ENCODE data around the gene PFKL. TPM values are rescaled to one million over a fixed set of nuclear protein-coding genes. Genes with fewer than 3 reads are reported as not detected.

The PFKL gene
- total RNA-seq, 5 donors from 2014 or later (not counting 1 experiment from before 2014, with no cell fraction given): 125 to 200 (median 162) TPM

GRCh38 chr21:44320847-44321246 lies 21.0 kb downstream of the PFKL start:
- peaks cover 14 to 59% of the 10 kb centered on the region in 2 donors for H3K36me3 ChIP-seq (ENCODE audit: control insufficient read depth in 2 of 2, extremely low read depth in 1 of 2, insufficient read depth in 1 of 2, low read length in 1 of 2)
- no peak for ATAC-seq (replicated peaks in 1 of 4)
- POLR2A ChIA-PET: no interaction called here

GRCh38 chr21:44321846-44322450 lies 22.1 kb downstream of the PFKL start:
- ChIA-PET POLR2A (no interaction called here), CTCF (no interaction called here)
- Histone ChIP-seq H3K36me3 (ENCODE audit: control insufficient read depth in 2 of 2, extremely low read depth in 1 of 2, insufficient read depth in 1 of 2, low read length in 1 of 2) (peaks cover 18 to 51% of the 10 kb centered on the region in 2 donors), H3K27me3 (replicated peaks in 1 of 2; ENCODE audit: control insufficient read depth in 2 of 2, extremely low read depth in 1 of 2, insufficient read depth in 2 of 2, low read length in 1 of 2) (no peaks in the 10 kb centered on the region), H3K9me3 (no peaks in the 10 kb centered on the region), H3K27ac (ENCODE audit: low read length) (no peak overlapping the region), H3K4me1 (ENCODE audit: control insufficient read depth in 1 of 2, extremely low read depth in 1 of 2, insufficient read depth in 2 of 2, low read length in 2 of 2) (no peaks in the 10 kb centered on the region), H3K4me3 (ENCODE audit: control insufficient read depth in 1 of 2, extremely low read depth in 1 of 2, low read length in 1 of 2) (no peak overlapping the region)
- H3K4me1 Mint-ChIP-seq: no peaks in the 10 kb centered on the region
- H3K9me3 Mint-ChIP-seq: no peaks in the 10 kb centered on the region
- WGBS (ENCODE audit: insufficient coverage): 96% methylated on average over 23 of the region's 23 CpGs
- no peak overlapping the region for H3K4me3 Mint-ChIP-seq
- no peaks in the 10 kb centered on the region for H3K27me3 Mint-ChIP-seq
- DNase-seq (no peak), ATAC-seq (replicated peaks in 1 of 4) (no peak)
- no peak overlapping the region for H3K27ac Mint-ChIP-seq
- H3K36me3 Mint-ChIP-seq: peaks cover 6% of the 10 kb centered on the region

More at GRCh38 chr21:44320847-44321246, 21.0 kb downstream of the PFKL start:
- no peaks in the 10 kb centered on the region for H3K27me3 ChIP-seq (replicated peaks in 1 of 2; ENCODE audit: control insufficient read depth in 2 of 2, extremely low read depth in 1 of 2, insufficient read depth in 2 of 2, low read length in 1 of 2)
- Mint-ChIP-seq H3K9me3 (no peaks in the 10 kb centered on the region), H3K4me3 (no peak overlapping the region), H3K4me1 (no peaks in the 10 kb centered on the region), H3K36me3 (peaks cover 6% of the 10 kb centered on the region), H3K27ac (no peak overlapping the region), H3K27me3 (no peaks in the 10 kb centered on the region)
- CTCF ChIA-PET: no interaction called here
- WGBS (ENCODE audit: insufficient coverage): 95% methylated on average over 8 of the region's 13 CpGs
- H3K4me1 ChIP-seq (ENCODE audit: control insufficient read depth in 1 of 2, extremely low read depth in 1 of 2, insufficient read depth in 2 of 2, low read length in 2 of 2): no peaks in the 10 kb centered on the region
- no peak overlapping the region for H3K27ac ChIP-seq (ENCODE audit: low read length)
- DNase-seq: no peak
- H3K9me3 ChIP-seq: no peaks in the 10 kb centered on the region
- H3K4me3 ChIP-seq (ENCODE audit: control insufficient read depth in 1 of 2, extremely low read depth in 1 of 2, low read length in 1 of 2): no peak overlapping the region

GRCh38 chr21:44322621-44323325 lies 22.9 kb downstream of the PFKL start:
- ChIA-PET CTCF (no interaction called here), POLR2A (no interaction called here)
- Mint-ChIP-seq H3K4me1 (no peaks in the 10 kb centered on the region), H3K9me3 (no peaks in the 10 kb centered on the region), H3K4me3 (no peak overlapping the region), H3K27me3 (no peaks in the 10 kb centered on the region), H3K36me3 (peaks cover 6% of the 10 kb centered on the region), H3K27ac (no peak overlapping the region)
- 95% methylated on average over 38 of the region's 38 CpGs for WGBS (ENCODE audit: insufficient coverage)
- Histone ChIP-seq H3K27ac (ENCODE audit: low read length) (no peak overlapping the region), H3K4me1 (ENCODE audit: control insufficient read depth in 1 of 2, extremely low read depth in 1 of 2, insufficient read depth in 2 of 2, low read length in 2 of 2) (peaks cover 0 to 2% of the 10 kb centered on the region in 2 experiments), H3K27me3 (replicated peaks in 1 of 2; ENCODE audit: control insufficient read depth in 2 of 2, extremely low read depth in 1 of 2, insufficient read depth in 2 of 2, low read length in 1 of 2) (no peaks in the 10 kb centered on the region), H3K9me3 (no peaks in the 10 kb centered on the region), H3K4me3 (ENCODE audit: control insufficient read depth in 1 of 2, extremely low read depth in 1 of 2, low read length in 1 of 2) (no peak overlapping the region), H3K36me3 (ENCODE audit: control insufficient read depth in 2 of 2, extremely low read depth in 1 of 2, insufficient read depth in 1 of 2, low read length in 1 of 2) (peaks cover 16 to 50% of the 10 kb centered on the region in 2 donors)
- ATAC-seq (replicated peaks in 1 of 4): no peak
- no peak for DNase-seq

GRCh38 chr21:44323591-44323990 lies 23.7 kb downstream of the PFKL start:
- Histone ChIP-seq H3K4me3 (ENCODE audit: control insufficient read depth in 1 of 2, extremely low read depth in 1 of 2, low read length in 1 of 2) (no peak overlapping the region), H3K27ac (ENCODE audit: low read length) (no peak overlapping the region), H3K27me3 (replicated peaks in 1 of 2; ENCODE audit: control insufficient read depth in 2 of 2, extremely low read depth in 1 of 2, insufficient read depth in 2 of 2, low read length in 1 of 2) (no peaks in the 10 kb centered on the region), H3K36me3 (ENCODE audit: control insufficient read depth in 2 of 2, extremely low read depth in 1 of 2, insufficient read depth in 1 of 2, low read length in 1 of 2) (peaks cover 15 to 45% of the 10 kb centered on the region in 2 donors), H3K4me1 (ENCODE audit: control insufficient read depth in 1 of 2, extremely low read depth in 1 of 2, insufficient read depth in 2 of 2, low read length in 2 of 2) (peaks cover 0 to 2% of the 10 kb centered on the region in 2 experiments), H3K9me3 (no peaks in the 10 kb centered on the region)
- WGBS (ENCODE audit: insufficient coverage): 92% methylated on average over 19 of the region's 20 CpGs
- H3K4me1 Mint-ChIP-seq: no peaks in the 10 kb centered on the region
- no peak overlapping the region for H3K27ac Mint-ChIP-seq
- peaks cover 3% of the 10 kb centered on the region for H3K36me3 Mint-ChIP-seq
- ChIA-PET POLR2A (no interaction called here), CTCF (no interaction called here)
- no peaks in the 10 kb centered on the region for H3K9me3 Mint-ChIP-seq
- DNase-seq (no peak), ATAC-seq (replicated peaks in 1 of 4) (no peak)
- no peaks in the 10 kb centered on the region for H3K27me3 Mint-ChIP-seq
- no peak overlapping the region for H3K4me3 Mint-ChIP-seq

GRCh38 chr21:44324106-44324853 lies 24.4 kb downstream of the PFKL start:
- H3K36me3 ChIP-seq (ENCODE audit: control insufficient read depth in 2 of 2, extremely low read depth in 1 of 2, insufficient read depth in 1 of 2, low read length in 1 of 2): peaks cover 13 to 43% of the 10 kb centered on the region in 2 donors
- Mint-ChIP-seq H3K27me3 (no peaks in the 10 kb centered on the region), H3K9me3 (no peaks in the 10 kb centered on the region), H3K4me1 (no peaks in the 10 kb centered on the region), H3K27ac (no peak overlapping the region), H3K36me3 (peaks cover 2% of the 10 kb centered on the region), H3K4me3 (no peak overlapping the region)
- H3K4me3 ChIP-seq (ENCODE audit: control insufficient read depth in 1 of 2, extremely low read depth in 1 of 2, low read length in 1 of 2): no peak overlapping the region
- POLR2A ChIA-PET: no interaction called here
- H3K9me3 ChIP-seq: no peaks in the 10 kb centered on the region
- no peak for DNase-seq
- H3K4me1 ChIP-seq (ENCODE audit: control insufficient read depth in 1 of 2, extremely low read depth in 1 of 2, insufficient read depth in 2 of 2, low read length in 2 of 2): peaks cover 0 to 2% of the 10 kb centered on the region in 2 experiments
- CTCF ChIA-PET: no interaction called here
- no peak overlapping the region for H3K27ac ChIP-seq (ENCODE audit: low read length)
- 94% methylated on average over 35 of the region's 37 CpGs for WGBS (ENCODE audit: insufficient coverage)
- no peak for ATAC-seq (replicated peaks in 1 of 4)
- H3K27me3 ChIP-seq (replicated peaks in 1 of 2; ENCODE audit: control insufficient read depth in 2 of 2, extremely low read depth in 1 of 2, insufficient read depth in 2 of 2, low read length in 1 of 2): no peaks in the 10 kb centered on the region

GRCh38 chr21:44324854-44325107 lies 24.9 kb downstream of the PFKL start:
- ATAC-seq (replicated peaks in 1 of 4) (no peak), DNase-seq (no peak)
- Histone ChIP-seq H3K4me3 (ENCODE audit: control insufficient read depth in 1 of 2, extremely low read depth in 1 of 2, low read length in 1 of 2) (no peak overlapping the region), H3K4me1 (ENCODE audit: control insufficient read depth in 1 of 2, extremely low read depth in 1 of 2, insufficient read depth in 2 of 2, low read length in 2 of 2) (peaks cover 0 to 2% of the 10 kb centered on the region in 2 experiments), H3K36me3 (ENCODE audit: control insufficient read depth in 2 of 2, extremely low read depth in 1 of 2, insufficient read depth in 1 of 2, low read length in 1 of 2) (peaks cover 11 to 43% of the 10 kb centered on the region in 2 donors), H3K27ac (ENCODE audit: low read length) (no peak overlapping the region), H3K27me3 (replicated peaks in 1 of 2; ENCODE audit: control insufficient read depth in 2 of 2, extremely low read depth in 1 of 2, insufficient read depth in 2 of 2, low read length in 1 of 2) (no peaks in the 10 kb centered on the region), H3K9me3 (no peaks in the 10 kb centered on the region)
- Mint-ChIP-seq H3K9me3 (no peaks in the 10 kb centered on the region), H3K36me3 (no peaks in the 10 kb centered on the region), H3K27me3 (no peaks in the 10 kb centered on the region), H3K4me3 (no peak overlapping the region), H3K27ac (no peak overlapping the region), H3K4me1 (no peaks in the 10 kb centered on the region)
- CTCF ChIA-PET: no interaction called here
- WGBS (ENCODE audit: insufficient coverage): 93% methylated on average over 8 of the region's 11 CpGs
- POLR2A ChIA-PET: no interaction called here
